Measurements from ENCODE around the gene AGBL1.

- TF ChIP-seq CTCF (conservative IDR thresholded peaks at IDR 0.05; ENCODE audit: low read depth in 2 of 2) = no peak
- TF ChIP-seq POLR2AphosphoS5 (IDR thresholded peaks at IDR 0.05; ENCODE audit: low read depth) = no peak
- no peak for TF ChIP-seq EZH2phosphoT487 (IDR thresholded peaks at IDR 0.05; ENCODE audit: unreplicated experiment)
- TF ChIP-seq REST (IDR thresholded peaks at IDR 0.05; ENCODE audit: unreplicated experiment) = no peak
- TF ChIP-seq EZH2 (IDR thresholded peaks at IDR 0.05; ENCODE audit: low read depth, unreplicated experiment) = no peak
- TF ChIP-seq CREB1 (CRISPR knock-in tag; IDR thresholded peaks at IDR 0.05; ENCODE audit: low read depth) = no peak
- no peak for TF ChIP-seq JUNB (IDR thresholded peaks at IDR 0.05; ENCODE audit: unreplicated experiment)
- no peak for TF ChIP-seq ZNF114 (CRISPR knock-in tag; IDR thresholded peaks at IDR 0.05)
- TF ChIP-seq NANOG (IDR thresholded peaks at IDR 0.05; ENCODE audit: borderline replicate concordance) = no peak
These were observed 273.5 kb downstream of the AGBL1 start for GRCh38 chr15:86353213-86353612.

Data from GM23338 (cell line).